H1 (cell line): ENCODE data around the gene TOP2A. TPM values are rescaled to one million over a fixed set of nuclear protein-coding genes. Genes with fewer than 3 reads are reported as not detected.

ENCODE experiments used
- BRCA1 ChIP-seq: IDR thresholded peaks from 2 replicates; pipeline ENCODE4 v1.6.1; 2012; ENCODE audit warnings: low read depth, low read length, improper control_type of control experiment
- CHD2 ChIP-seq: IDR thresholded peaks from 2 replicates; pipeline ENCODE4 v1.6.1; 2012; ENCODE audit warnings: low read length, improper control_type of control experiment
- EZH2 ChIP-seq: fragments of 200-600 bp; sonication (generic); IDR thresholded peaks from 2 replicates; pipeline ENCODE4 v1.7.1; 2012; ENCODE audit warnings: low read depth, mild to moderate bottlenecking, moderate library complexity, low read length, inconsistent platforms; ENCODE audit not compliant: severe bottlenecking
- GABPA ChIP-seq: IDR thresholded peaks from 2 replicates; pipeline ENCODE4 v1.6.1; 2011; ENCODE audit warnings: mild to moderate bottlenecking, low read length, moderate library complexity, borderline replicate concordance; ENCODE audit not compliant: insufficient read depth
- HDAC2 ChIP-seq, 2 experiments: fragments of 300-600 bp in 1 of 2; sonication (generic) in 1 of 2; IDR thresholded peaks; 2 replicates each; pipeline ENCODE4 v1.6.1; 2011 to 2012; ENCODE audit warnings: low read depth in 2 of 2, low read length in 2 of 2, mild to moderate bottlenecking in 2 of 2, moderate library complexity in 2 of 2, borderline replicate concordance in 1 of 2, inconsistent platforms in 1 of 2
- KDM1A ChIP-seq: fragments of 200-600, 300-600 bp; sonication (generic); IDR thresholded peaks from 2 replicates; pipeline ENCODE4 v1.7.1; 2016; ENCODE audit warnings: mild to moderate bottlenecking, low read length, borderline replicate concordance
- POLR2AphosphoS5 ChIP-seq: IDR thresholded peaks from 2 replicates; pipeline ENCODE4 v1.6.1; 2011; ENCODE audit warnings: low read depth, low read length
- RXRA ChIP-seq: IDR thresholded peaks from 2 replicates; pipeline ENCODE4 v1.6.1; 2011; ENCODE audit warnings: low read depth, mild to moderate bottlenecking, low read length, moderate library complexity; ENCODE audit not compliant: insufficient read depth
- polyA plus RNA-seq, 7 experiments: library from polyadenylated mRNA; depleted of rRNA in 3 of 7; stranded (reverse) in 5 of 7; unstranded in 2 of 7; fragments of >200 nt in 5 of 7; fragments of 200-250 nt in 2 of 7; gene quantifications; 1 replicate in 5 of 7; 2 replicates in 1 of 7; 4 replicates in 1 of 7; pipeline versions ENCODE4 v1.2.1 to v1.2.3, GENCODE V29; 2011 to 2013; ENCODE audit warnings: missing spikeins in 2 of 7, mixed read lengths in 2 of 7
- total RNA-seq: library from RNA; stranded (reverse); fragmentation: NEBNext Ultra II Directional; extraction: Animal tissue kit (Norgen Biotek cat#: 25700); gene quantifications from 2 replicates; pipeline ENCODE4 v1.2.1, GENCODE V29; 2021

TOP2A gene
- total and polyA plus RNA-seq, 2 of the 8 experiments (the other 6 are each of a cell fraction or from before 2014, with no cell fraction given) = 83.1 to 291 TPM

- TF ChIP-seq HDAC2 (IDR thresholded peaks at IDR 0.05; ENCODE audit: borderline replicate concordance in 1 of 2, low read depth in 2 of 2, low read length in 2 of 2) (no peak), EZH2 (no peak), KDM1A (no peak), RXRA (no peak), POLR2AphosphoS5 (no peak), CHD2 (no peak), GABPA (no peak), BRCA1 (no peak)
These were observed 43.7 kb downstream of the TOP2A start (continued) for GRCh38 chr17:40373999-40374398.
